HG03066 (cell line): ENCODE results near the gene STX19.

ENCODE experiments used
- ATAC-seq: cut with Tn5 transposase; IDR thresholded peaks from one replicate; pipeline ENCODE4 v1.9.1; 2021; ENCODE audit warnings: low read depth; ENCODE audit not compliant: unreplicated experiment

The STX19 gene

DNA sequence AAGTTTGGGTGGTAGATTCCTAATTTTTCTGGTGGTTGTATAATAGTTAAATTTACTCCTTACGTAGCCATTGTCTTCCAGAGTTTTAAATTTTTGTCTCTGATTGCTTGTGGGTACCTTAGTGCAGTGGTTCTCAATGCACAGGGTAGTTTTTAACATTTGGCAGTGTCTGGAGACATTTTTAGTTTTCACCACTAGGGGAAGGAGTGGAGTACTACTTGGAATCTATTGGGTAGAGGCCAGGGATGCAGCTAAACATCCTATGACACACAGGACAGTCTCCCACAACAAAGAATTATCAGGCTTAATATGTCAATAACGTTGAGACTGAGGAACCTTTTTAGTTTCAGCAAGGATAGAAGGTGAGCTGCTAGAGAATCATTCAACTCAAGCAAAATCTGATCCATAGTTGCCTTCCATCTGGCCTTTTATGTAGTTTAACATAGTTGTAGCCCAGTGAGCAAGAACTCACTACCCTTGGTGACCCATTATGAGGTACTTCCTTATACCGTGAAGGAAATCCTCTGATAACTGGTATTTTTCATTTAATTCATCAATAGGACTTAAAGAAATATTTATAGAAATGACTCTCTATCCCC is 8.6 kb upstream of the STX19 start:
- peak; percentile 84 for ATAC-seq

- no peak for ATAC-seq
These were observed 1.8 kb downstream of the STX19 start for GRCh38 chr3:94026623-94027022.

DNA sequence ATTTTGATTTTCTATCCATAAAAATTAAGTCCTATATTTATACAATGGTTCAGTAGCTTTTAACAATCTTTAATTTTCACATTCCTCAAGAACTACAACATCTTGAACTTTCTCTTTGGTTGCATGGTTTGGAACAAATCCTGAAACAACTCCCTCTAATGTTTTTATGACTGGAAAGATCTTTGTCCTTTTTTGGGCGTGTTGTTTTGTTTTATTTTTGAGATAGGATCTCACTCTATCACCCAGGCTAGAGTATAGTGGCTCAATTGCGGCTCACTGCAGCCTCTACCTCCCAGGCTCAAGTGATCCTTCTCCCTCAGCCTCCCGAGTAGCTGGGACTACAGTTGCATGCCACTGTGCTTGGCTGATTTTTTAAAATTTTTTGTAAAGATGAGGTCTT is 4.0 kb downstream of the STX19 start:
- ATAC-seq: no peak

- ATAC-seq: no peak
These were observed 8.1 kb downstream of the STX19 start for GRCh38 chr3:94020293-94020692.

DNA sequence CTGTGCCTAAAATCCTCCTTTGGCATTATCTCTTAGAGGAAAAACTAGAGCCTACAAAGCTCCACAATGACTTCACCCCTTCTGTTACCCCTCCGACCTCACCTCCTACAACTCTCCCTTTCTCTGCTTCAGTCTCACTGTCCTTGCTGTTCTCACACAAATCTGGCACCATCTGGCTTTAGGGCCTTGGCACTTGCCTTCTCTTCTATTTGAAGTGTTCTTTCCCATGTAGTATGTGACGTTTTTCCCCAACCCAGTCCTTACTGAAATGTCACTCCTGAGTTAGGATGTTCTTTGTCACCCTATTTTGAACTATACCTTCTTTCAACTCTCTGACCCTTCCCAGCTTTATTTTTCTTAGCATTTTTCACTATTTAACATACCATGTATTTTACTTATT is 8.7 kb downstream of the STX19 start:
- no peak for ATAC-seq

GRCh38 chr3:94015025-94015424 is 13.4 kb downstream of the STX19 start:
- ATAC-seq: no peak

- ATAC-seq: no peak
These were observed 16.2 kb downstream of the STX19 start for GRCh38 chr3:94012185-94012584.

DNA sequence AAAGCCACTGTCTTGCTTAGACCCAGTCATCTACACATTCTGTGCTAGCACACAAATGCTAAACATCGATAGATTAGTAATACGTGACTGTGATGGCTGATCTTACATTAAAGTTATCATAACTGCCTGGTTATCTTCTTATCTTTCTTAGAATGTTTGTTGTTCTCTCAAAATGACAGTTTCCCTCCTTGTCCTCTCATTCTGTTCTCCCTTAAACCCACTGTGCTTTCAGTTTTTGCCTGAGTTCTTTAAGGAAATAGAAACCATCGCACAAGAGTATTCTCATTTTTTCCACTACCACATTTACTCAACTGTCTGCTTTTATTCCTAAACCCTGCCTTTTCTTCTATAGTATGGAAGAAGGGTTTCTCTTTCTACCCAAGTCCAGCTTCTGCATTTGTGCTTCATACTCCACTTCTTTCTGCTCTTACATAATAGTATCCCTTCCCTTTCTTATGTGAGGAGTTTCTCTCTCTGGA is 17.1 kb downstream of the STX19 start:
- ATAC-seq: no peak

DNA sequence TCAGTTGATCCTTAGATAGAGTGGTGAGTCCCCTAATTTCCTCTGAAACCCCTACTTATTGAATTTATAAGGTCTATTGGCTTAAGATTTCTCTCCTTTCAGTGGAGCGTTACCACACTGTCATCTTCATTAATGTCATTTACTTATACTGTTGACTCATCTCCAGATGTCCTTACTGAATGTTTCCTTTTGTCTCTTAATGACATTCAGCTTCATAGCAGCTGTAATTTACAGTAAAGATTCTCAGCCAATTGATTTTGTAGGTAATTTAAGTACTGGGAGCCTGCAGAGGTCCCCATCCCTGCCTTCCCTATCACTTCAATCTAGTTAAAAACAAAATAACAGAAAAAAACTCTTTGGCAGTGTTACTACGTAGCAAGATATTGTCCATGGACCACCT is 18.8 kb downstream of the STX19 start:
- ATAC-seq: no peak

GRCh38 chr3:94008253-94008652 is 20.1 kb downstream of the STX19 start:
- no peak for ATAC-seq

GRCh38 chr3:94004301-94004910 is 24.0 kb downstream of the STX19 start:
- ATAC-seq: peak; percentile 94

DNA sequence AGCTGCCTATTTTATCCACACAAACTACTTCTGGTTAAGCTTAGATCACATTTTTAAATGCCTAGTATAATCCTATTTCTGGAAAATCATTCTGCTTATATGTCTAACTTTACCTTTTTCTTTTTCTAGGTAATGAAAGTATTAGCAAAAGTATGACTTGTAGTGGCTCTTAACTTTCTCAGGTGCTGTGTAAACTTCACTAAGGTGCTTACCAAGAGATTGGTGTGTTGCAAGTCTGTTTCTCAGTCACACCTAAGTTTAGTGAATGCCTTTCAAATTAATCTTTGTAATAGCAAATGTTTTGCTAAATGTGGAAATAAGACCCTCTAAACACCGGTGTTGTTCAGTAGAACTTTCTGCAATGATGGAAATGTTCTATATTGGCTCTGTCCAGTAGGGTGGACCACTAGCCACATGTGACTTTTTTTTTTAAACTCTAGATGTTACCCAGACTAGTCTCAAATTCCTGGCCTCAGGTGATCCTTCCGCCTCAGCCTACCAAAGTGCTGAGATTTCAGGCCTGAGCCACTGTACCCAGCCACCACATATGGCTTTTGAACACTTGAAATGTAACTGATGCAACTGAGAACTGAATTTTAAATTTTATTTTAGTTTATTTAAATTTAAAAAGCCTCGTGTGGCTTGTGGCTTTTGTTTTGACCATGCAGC is 26.4 kb downstream of the STX19 start:
- ATAC-seq: no peak

DNA sequence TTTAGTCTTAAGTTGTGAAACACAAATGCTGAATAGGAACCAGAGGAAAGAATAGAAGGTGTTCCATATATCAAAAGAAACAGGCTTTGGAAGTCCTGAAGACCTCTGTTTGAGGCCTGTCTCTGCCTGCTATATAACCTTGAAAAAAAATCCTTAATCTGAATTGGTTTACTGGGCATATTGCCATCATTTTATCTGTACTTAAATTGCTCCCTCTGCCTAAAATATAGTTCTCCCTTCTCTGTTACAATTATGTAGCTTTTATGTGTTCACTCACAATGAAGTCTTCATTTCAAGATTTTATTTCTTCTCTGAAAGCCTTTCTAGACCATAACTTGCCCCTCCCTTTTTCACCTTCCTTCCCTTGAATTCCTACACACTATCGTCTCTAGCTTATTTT is 27.2 kb downstream of the STX19 start:
- no peak for ATAC-seq

DNA sequence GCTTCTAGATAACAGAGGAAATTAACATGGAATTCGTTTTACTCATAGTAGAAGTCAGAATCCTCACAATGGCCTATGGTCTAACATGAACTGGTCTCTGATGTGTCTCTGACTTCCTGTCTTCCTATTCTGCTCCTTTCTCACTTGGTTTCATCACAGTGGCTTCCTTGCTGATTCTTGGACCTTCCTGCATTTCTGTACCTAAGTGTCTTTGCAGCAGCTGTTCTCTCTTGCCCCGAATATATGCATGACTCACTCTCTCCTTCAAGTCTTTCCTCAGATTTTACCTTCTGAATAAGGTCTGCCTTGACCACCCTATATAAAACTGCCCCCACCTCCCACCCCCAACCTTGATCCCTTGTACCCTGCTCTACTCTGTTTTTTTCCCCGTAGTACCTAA is 34.3 kb downstream of the STX19 start:
- ATAC-seq: no peak

- no peak for ATAC-seq
These were observed 36.2 kb downstream of the STX19 start for GRCh38 chr3:93992207-93992606.

GRCh38 chr3:93991631-93992030 is 36.8 kb downstream of the STX19 start:
- no peak for ATAC-seq

- no peak for ATAC-seq
These were observed 39.2 kb downstream of the STX19 start for GRCh38 chr3:93989241-93989640.

- no peak for ATAC-seq
These were observed 39.6 kb downstream of the STX19 start for GRCh38 chr3:93988764-93989163.

DNA sequence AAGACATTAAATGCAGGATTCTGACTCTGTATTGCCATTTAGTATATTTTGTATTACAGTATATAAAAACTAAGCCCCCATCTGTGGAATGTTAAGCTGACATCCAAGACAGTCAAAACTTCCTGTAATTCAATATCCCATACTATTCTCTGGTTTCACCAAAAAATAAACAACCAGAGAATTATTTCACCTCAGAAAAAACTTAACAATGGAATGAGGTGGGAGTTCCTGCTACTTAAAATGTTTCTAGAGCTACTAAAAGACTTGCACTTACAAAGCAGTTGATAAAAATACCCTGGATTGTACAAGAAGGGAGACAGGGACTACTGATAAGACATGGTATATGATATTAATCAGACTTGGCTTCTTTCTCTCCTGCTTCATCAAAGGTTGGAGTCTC is 40.1 kb downstream of the STX19 start:
- ATAC-seq: no peak

- no peak for ATAC-seq
These were observed 43.8 kb downstream of the STX19 start for GRCh38 chr3:93984618-93985017.

GRCh38 chr3:93983408-93983807 is 45.0 kb downstream of the STX19 start:
- no peak for ATAC-seq

DNA sequence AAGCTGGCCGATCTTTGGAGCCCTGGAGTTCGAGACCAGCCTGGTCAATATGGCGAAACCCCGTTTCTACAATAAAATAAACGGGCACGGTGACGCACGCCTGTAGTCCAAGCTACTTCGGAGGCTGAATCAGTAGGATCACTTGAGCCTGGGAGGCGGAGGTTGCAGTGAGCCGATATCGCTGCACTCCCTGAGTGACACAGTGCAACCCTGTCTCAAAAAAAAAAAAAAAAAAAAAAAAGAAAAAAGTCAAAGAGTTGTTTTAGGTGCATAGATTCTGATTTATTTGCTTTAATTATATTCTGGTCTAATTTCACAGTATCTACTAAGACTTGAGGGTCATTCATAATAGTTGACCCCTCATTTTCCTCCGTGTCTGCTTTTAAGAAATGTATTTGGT is 46.7 kb downstream of the STX19 start:
- no peak for ATAC-seq
